ENCODE data around the gene SPRY1. TPM values are rescaled to one million over a fixed set of nuclear protein-coding genes. Genes with fewer than 3 reads are reported as not detected.

The SPRY1 gene
- total and polyA plus RNA-seq, 9 of the 15 experiments (the other 6 are each of a cell fraction or from before 2014, with no cell fraction given) = 0.18 to 1.9 (median 0.45) TPM; not detected in 1

- TF ChIP-seq, protein P1, sequence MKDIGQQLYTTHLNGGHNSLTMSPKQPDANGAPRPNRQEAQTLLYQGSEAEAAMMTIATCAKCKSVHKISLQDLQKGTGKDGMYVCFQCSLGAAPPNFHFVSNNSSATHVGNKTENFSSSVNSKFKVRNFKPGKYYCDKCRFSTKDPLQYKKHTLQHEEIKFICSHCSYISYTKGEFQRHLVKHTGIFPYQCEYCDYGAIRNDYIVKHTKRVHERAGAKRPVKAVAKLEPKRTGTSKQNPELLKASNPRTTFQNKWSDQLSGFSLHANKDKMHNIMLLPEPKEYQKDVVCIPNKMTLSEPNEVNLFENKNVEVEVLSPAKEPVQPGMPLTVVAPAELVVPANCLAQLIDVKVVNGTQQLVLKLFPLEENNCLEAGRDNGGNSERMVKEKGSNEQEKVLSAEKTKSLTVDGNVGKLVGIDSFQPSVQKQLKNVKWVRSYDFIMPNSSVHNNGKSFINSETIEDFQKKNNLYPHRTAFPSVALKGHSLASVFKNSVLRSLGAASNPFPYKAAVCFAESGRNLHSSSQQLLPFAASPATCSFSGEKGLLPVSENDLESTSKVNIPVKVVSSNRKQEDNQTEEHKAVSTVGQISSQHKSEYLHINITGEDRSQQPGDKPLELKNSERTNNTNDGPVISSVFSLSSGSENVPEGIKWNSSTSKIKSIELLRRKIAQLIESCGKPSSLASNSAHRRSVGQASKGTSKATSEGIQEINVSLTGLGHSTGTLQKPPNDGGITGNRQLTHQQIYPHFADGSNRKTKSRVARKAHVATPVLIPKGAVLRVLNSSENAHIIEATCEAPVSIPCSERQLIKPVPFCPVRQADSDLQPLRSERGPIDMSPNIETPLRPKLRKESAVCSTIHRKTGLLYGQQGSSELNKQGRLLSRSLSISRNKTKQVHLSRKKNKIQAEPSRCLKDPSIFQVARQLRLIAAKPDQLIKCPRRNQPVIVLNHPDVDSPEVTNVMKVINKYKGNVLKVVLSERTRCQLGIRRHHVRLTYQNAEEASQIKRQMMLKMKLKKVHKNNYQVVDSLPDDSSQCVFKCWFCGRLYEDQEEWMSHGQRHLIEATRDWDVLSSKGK (CRISPR knock-in tag; IDR thresholded peaks at IDR 0.05) = no peak
- TF ChIP-seq BHLHE40 (IDR thresholded peaks at IDR 0.05; ENCODE audit: low read length) (no peak), ZNF23 (CRISPR knock-in tag; IDR thresholded peaks at IDR 0.05) (no peak), MTA2 (IDR thresholded peaks at IDR 0.05; ENCODE audit: low read depth) (no peak), ZNF280A (IDR thresholded peaks at IDR 0.05; ENCODE audit: low read depth, partially characterized antibody) (no peak), KDM4B (IDR thresholded peaks at IDR 0.05; ENCODE audit: borderline replicate concordance in 2 of 2, low read depth in 1 of 2) (no peak)
These were observed 23.5 kb downstream of the SPRY1 start (continued) for GRCh38 chr4:123419885-123420755.

Measured in K562 (cell line).